HG03280 (cell line): ENCODE data around the gene PROX2.
A peak's percentile ranks its signal among the peaks of the same experiment; 100 is the strongest.

Source experiments
- ATAC-seq: cut with Tn5 transposase; IDR thresholded peaks from one replicate; pipeline ENCODE4 v1.9.1; 2021; ENCODE audit warnings: mild to moderate bottlenecking, moderate library complexity; ENCODE audit not compliant: unreplicated experiment

The PROX2 gene

GRCh38 chr14:74910556-74910955 is 34.6 kb upstream of the PROX2 start:
- ATAC-seq, result no peak

- ATAC-seq, result no peak
These were observed 34.0 kb upstream of the PROX2 start for GRCh38 chr14:74909911-74910310.

GRCh38 chr14:74909501-74909900 is 33.6 kb upstream of the PROX2 start:
- no peak for ATAC-seq

- no peak for ATAC-seq
These were observed 33.0 kb upstream of the PROX2 start for GRCh38 chr14:74908861-74909341.

- ATAC-seq, result no peak
These were observed 31.8 kb upstream of the PROX2 start for GRCh38 chr14:74907744-74908143.

- ATAC-seq, result no peak
These were observed 31.1 kb upstream of the PROX2 start for GRCh38 chr14:74906925-74907521.

- no peak for ATAC-seq
These were observed 29.7 kb upstream of the PROX2 start for GRCh38 chr14:74905595-74906142.

- ATAC-seq, result no peak
These were observed 28.9 kb upstream of the PROX2 start for GRCh38 chr14:74904635-74905503.

- ATAC-seq, result no peak
These were observed 27.2 kb upstream of the PROX2 start for GRCh38 chr14:74902941-74903705.

- ATAC-seq, result no peak
These were observed 22.7 kb upstream of the PROX2 start for GRCh38 chr14:74898694-74899093.

- ATAC-seq, result no peak
These were observed 22.1 kb upstream of the PROX2 start for GRCh38 chr14:74898083-74898482.

GRCh38 chr14:74897642-74898041 is 21.7 kb upstream of the PROX2 start:
- ATAC-seq, result no peak

- ATAC-seq, result no peak
These were observed 20.5 kb upstream of the PROX2 start for GRCh38 chr14:74896400-74896799.

GRCh38 chr14:74893614-74894091 is 17.7 kb upstream of the PROX2 start:
- peak; percentile 62 for ATAC-seq

GRCh38 chr14:74892745-74893144 is 16.8 kb upstream of the PROX2 start:
- no peak for ATAC-seq

- ATAC-seq, result no peak
These were observed 15.9 kb upstream of the PROX2 start for GRCh38 chr14:74891870-74892269.

GRCh38 chr14:74890262-74890661 is 14.3 kb upstream of the PROX2 start:
- no peak for ATAC-seq

GRCh38 chr14:74888164-74889158 is 12.5 kb upstream of the PROX2 start:
- ATAC-seq, result no peak

GRCh38 chr14:74886001-74886400 is 10.1 kb upstream of the PROX2 start:
- ATAC-seq, result no peak
